ENCODE measurements around the gene UTP25. TPM values are rescaled to one million over a fixed set of nuclear protein-coding genes. Genes with fewer than 3 reads are reported as not detected.

The UTP25 gene
- total and polyA plus RNA-seq, 2 experiments from 2014 or later = 9.5 to 12.2 TPM

- H3F3A ChIP-seq (ENCODE audit: insufficient read depth) = peaks cover 18% of the 10 kb centered on the region
Observed at GRCh38 chr1:209808059-209808581, 19.7 kb upstream of the UTP25 start.

GRCh38 chr1:209809611-209810010 lies 18.2 kb upstream of the UTP25 start:
- no peaks in the 10 kb centered on the region for H4K20me1 ChIP-seq (ENCODE audit: insufficient read depth)
- no peak overlapping the region for H2AFZ ChIP-seq
- no peak overlapping the region for H3K9ac ChIP-seq
- no peak overlapping the region for H3K4me2 ChIP-seq (ENCODE audit: unreplicated experiment)
- no peaks in the 10 kb centered on the region for H3K36me3 ChIP-seq (ENCODE audit: low read depth)
- H3K79me2 ChIP-seq (ENCODE audit: insufficient read depth) = no peaks in the 10 kb centered on the region
- H3K9me3 ChIP-seq (ENCODE audit: low read depth) = no peaks in the 10 kb centered on the region
- no peak overlapping the region for H3K4me3 ChIP-seq
- no peak for TF ChIP-seq EZH2 (IDR thresholded peaks at IDR 0.05; ENCODE audit: insufficient read depth, poor library complexity, severe bottlenecking)
- TF ChIP-seq EZH2phosphoT487 (IDR thresholded peaks at IDR 0.05; ENCODE audit: insufficient read depth, low read depth) = no peak
- H3K4me1 ChIP-seq (ENCODE audit: insufficient read depth) = peaks cover 18% of the 10 kb centered on the region
- no peaks in the 10 kb centered on the region for H3K27me3 ChIP-seq (replicated peaks; ENCODE audit: insufficient read depth)
- no peak for DNase-seq
- WGBS, 2 experiments (ENCODE audit: low coverage in 1 of 2, low lambda C conversion rate in 2 of 2, missing lambda C conversion rate in 2 of 2) = 83 to 87% methylated on average over 4 of the region's 4 CpGs
- H3K27ac ChIP-seq = no peak overlapping the region
- H3F3A ChIP-seq (ENCODE audit: insufficient read depth) = peaks cover 18% of the 10 kb centered on the region
- in situ Hi-C loops (cut with MboI) = no loop called here
- H3K9me2 ChIP-seq (ENCODE audit: insufficient read depth) = no peaks in the 10 kb centered on the region

More at GRCh38 chr1:209808059-209808581, 19.7 kb upstream of the UTP25 start:
- H3K79me2 ChIP-seq (ENCODE audit: insufficient read depth) = no peaks in the 10 kb centered on the region
- H3K4me2 ChIP-seq (ENCODE audit: unreplicated experiment) = peak overlapping the region; percentile 27
- no peak overlapping the region for H3K9ac ChIP-seq
- no peaks in the 10 kb centered on the region for H3K9me2 ChIP-seq (ENCODE audit: insufficient read depth)
- no peak overlapping the region for H2AFZ ChIP-seq
- H3K9me3 ChIP-seq (ENCODE audit: low read depth) = no peaks in the 10 kb centered on the region
- peak; percentile 97 for DNase-seq
- H3K4me3 ChIP-seq = no peak overlapping the region
- no peaks in the 10 kb centered on the region for H4K20me1 ChIP-seq (ENCODE audit: insufficient read depth)
- H3K27ac ChIP-seq = peak overlapping the region; percentile 39; the same call in 1 of the 2 replicates
- in situ Hi-C loops (cut with MboI) = no loop called here
- H3K27me3 ChIP-seq (replicated peaks; ENCODE audit: insufficient read depth) = no peaks in the 10 kb centered on the region
- peaks cover 18% of the 10 kb centered on the region for H3K4me1 ChIP-seq (ENCODE audit: insufficient read depth)
- TF ChIP-seq EZH2phosphoT487 (IDR thresholded peaks at IDR 0.05; ENCODE audit: insufficient read depth, low read depth) = no peak
- TF ChIP-seq EZH2 (IDR thresholded peaks at IDR 0.05; ENCODE audit: insufficient read depth, poor library complexity, severe bottlenecking) = no peak
- H3K36me3 ChIP-seq (ENCODE audit: low read depth) = no peaks in the 10 kb centered on the region

- DNase-seq = no peak
- H4K20me1 ChIP-seq (ENCODE audit: insufficient read depth) = no peaks in the 10 kb centered on the region
- no peaks in the 10 kb centered on the region for H3K9me2 ChIP-seq (ENCODE audit: insufficient read depth)
- TF ChIP-seq EZH2 (IDR thresholded peaks at IDR 0.05; ENCODE audit: insufficient read depth, poor library complexity, severe bottlenecking) (no peak), EZH2phosphoT487 (IDR thresholded peaks at IDR 0.05; ENCODE audit: insufficient read depth, low read depth) (no peak)
- peaks cover 18% of the 10 kb centered on the region for H3F3A ChIP-seq (ENCODE audit: insufficient read depth)
- no peak overlapping the region for H3K4me3 ChIP-seq
- H3K36me3 ChIP-seq (ENCODE audit: low read depth) = no peaks in the 10 kb centered on the region
- in situ Hi-C loops (cut with MboI) = no loop called here
- no peaks in the 10 kb centered on the region for H3K79me2 ChIP-seq (ENCODE audit: insufficient read depth)
- no peaks in the 10 kb centered on the region for H3K9me3 ChIP-seq (ENCODE audit: low read depth)
- H3K27me3 ChIP-seq (replicated peaks; ENCODE audit: insufficient read depth) = no peaks in the 10 kb centered on the region
- H3K4me1 ChIP-seq (ENCODE audit: insufficient read depth) = peaks cover 18% of the 10 kb centered on the region
- H3K4me2 ChIP-seq (ENCODE audit: unreplicated experiment) = no peak overlapping the region
- no peak overlapping the region for H2AFZ ChIP-seq
- 71 to 82% methylated on average over 5 of the region's 5 CpGs for WGBS, 2 experiments (ENCODE audit: low coverage in 1 of 2, low lambda C conversion rate in 2 of 2, missing lambda C conversion rate in 2 of 2)
- no peak overlapping the region for H3K27ac ChIP-seq
- H3K9ac ChIP-seq = no peak overlapping the region
Observed at GRCh38 chr1:209810783-209811182, 17.0 kb upstream of the UTP25 start.

- TF ChIP-seq EZH2phosphoT487 (IDR thresholded peaks at IDR 0.05; ENCODE audit: insufficient read depth, low read depth) = no peak
- no peak for TF ChIP-seq EZH2 (IDR thresholded peaks at IDR 0.05; ENCODE audit: insufficient read depth, poor library complexity, severe bottlenecking)
- Histone ChIP-seq H3K79me2 (ENCODE audit: insufficient read depth) (no peaks in the 10 kb centered on the region), H3K4me1 (ENCODE audit: insufficient read depth) (no peaks in the 10 kb centered on the region), H3K9me2 (ENCODE audit: insufficient read depth) (no peaks in the 10 kb centered on the region), H3F3A (ENCODE audit: insufficient read depth) (0 out of 2 replicates have a peak, but pooled peaks cover under 1% of the 10 kb centered on the region), H3K9me3 (ENCODE audit: low read depth) (no peaks in the 10 kb centered on the region), H3K9ac (no peak overlapping the region), H3K27me3 (replicated peaks; ENCODE audit: insufficient read depth) (no peaks in the 10 kb centered on the region), H3K27ac (no peak overlapping the region), H4K20me1 (ENCODE audit: insufficient read depth) (no peaks in the 10 kb centered on the region), H2AFZ (no peak overlapping the region), H3K36me3 (ENCODE audit: low read depth) (no peaks in the 10 kb centered on the region), H3K4me2 (ENCODE audit: unreplicated experiment) (no peak overlapping the region), H3K4me3 (no peak overlapping the region)
- in situ Hi-C loops (cut with MboI) = no loop called here
- DNase-seq = no peak
- 80 to 87% methylated on average over 4 of the region's 4 CpGs for WGBS, 2 experiments (ENCODE audit: low coverage in 1 of 2, low lambda C conversion rate in 2 of 2, missing lambda C conversion rate in 2 of 2)
Observed at GRCh38 chr1:209813902-209814301, 13.9 kb upstream of the UTP25 start.

- Histone ChIP-seq H3K9ac (no peak overlapping the region), H3K4me2 (ENCODE audit: unreplicated experiment) (no peak overlapping the region), H3K27ac (no peak overlapping the region), H3K4me3 (no peak overlapping the region), H3K9me3 (ENCODE audit: low read depth) (no peaks in the 10 kb centered on the region), H3K4me1 (ENCODE audit: insufficient read depth) (no peaks in the 10 kb centered on the region), H3K27me3 (replicated peaks; ENCODE audit: insufficient read depth) (no peaks in the 10 kb centered on the region), H3K36me3 (ENCODE audit: low read depth) (no peaks in the 10 kb centered on the region), H3K9me2 (ENCODE audit: insufficient read depth) (no peaks in the 10 kb centered on the region), H4K20me1 (ENCODE audit: insufficient read depth) (no peaks in the 10 kb centered on the region), H3K79me2 (ENCODE audit: insufficient read depth) (no peaks in the 10 kb centered on the region), H2AFZ (no peak overlapping the region), H3F3A (ENCODE audit: insufficient read depth) (no peaks in the 10 kb centered on the region)
- no peak for DNase-seq
- 71 to 82% methylated on average over 3 of the region's 3 CpGs for WGBS, 2 experiments (ENCODE audit: low coverage in 1 of 2, low lambda C conversion rate in 2 of 2, missing lambda C conversion rate in 2 of 2)
- in situ Hi-C loops (cut with MboI) = no loop called here
- TF ChIP-seq EZH2phosphoT487 (IDR thresholded peaks at IDR 0.05; ENCODE audit: insufficient read depth, low read depth) (no peak), EZH2 (IDR thresholded peaks at IDR 0.05; ENCODE audit: insufficient read depth, poor library complexity, severe bottlenecking) (no peak)
Observed at GRCh38 chr1:209815490-209815889, 12.3 kb upstream of the UTP25 start.
